ENCODE data around the gene L3MBTL4.
"Not testable (repeated sequence)": the region's sequence is repeated elsewhere in the genome, so short reads cannot be mapped to it uniquely, and the experiment has no call there.

L3MBTL4 gene

DNA sequence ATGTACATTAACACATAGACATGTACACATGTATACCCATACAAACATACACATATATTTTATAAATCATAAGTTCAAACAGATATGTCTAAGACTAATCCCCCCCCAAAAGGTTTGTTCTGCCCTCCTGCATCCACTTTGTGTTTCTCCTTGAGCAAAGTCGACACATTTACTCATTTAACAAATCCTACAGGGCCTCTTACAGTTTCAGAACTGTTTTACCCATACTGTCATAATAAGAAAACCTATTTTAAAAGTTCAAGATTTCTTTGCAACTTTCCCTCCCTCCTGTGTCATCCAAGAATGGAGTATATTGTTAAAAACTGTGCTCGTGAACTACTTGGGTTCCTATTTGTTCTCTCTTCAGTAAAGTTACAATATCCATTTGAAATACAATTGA lies 166.7 kb downstream of the L3MBTL4 start:
- no peak for DNase-seq

GRCh38 chr18:6242004-6242403 lies 172.7 kb downstream of the L3MBTL4 start:
- no peak for DNase-seq

- no peak for DNase-seq
Observed at GRCh38 chr18:6239716-6240115, 175.0 kb downstream of the L3MBTL4 start.

GRCh38 chr18:6236258-6236657 lies 178.5 kb downstream of the L3MBTL4 start:
- DNase-seq, result no peak

DNA sequence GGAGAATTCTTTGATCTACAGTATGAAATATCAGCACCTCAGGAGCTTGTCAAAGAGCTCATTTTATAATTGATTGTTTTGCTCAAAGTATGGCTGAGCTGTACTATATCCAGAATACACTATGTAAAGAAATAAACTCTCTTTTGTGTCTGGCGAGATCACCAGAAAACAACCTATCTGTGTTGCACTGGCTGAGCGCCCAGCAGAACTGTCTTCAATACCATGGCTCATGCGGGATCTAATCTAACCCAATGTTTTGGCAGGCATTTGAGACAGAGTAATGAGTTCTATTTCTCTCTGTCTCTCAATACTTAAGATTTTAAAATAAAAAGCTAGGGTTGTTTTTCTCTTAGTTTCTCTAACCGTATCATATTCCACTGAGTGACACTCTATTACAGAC lies 192.4 kb downstream of the L3MBTL4 start:
- no peak for DNase-seq

GRCh38 chr18:6221602-6222014 lies 193.1 kb downstream of the L3MBTL4 start:
- DNase-seq, result no peak

GRCh38 chr18:6220129-6220528 lies 194.6 kb downstream of the L3MBTL4 start:
- no peak for DNase-seq

DNA sequence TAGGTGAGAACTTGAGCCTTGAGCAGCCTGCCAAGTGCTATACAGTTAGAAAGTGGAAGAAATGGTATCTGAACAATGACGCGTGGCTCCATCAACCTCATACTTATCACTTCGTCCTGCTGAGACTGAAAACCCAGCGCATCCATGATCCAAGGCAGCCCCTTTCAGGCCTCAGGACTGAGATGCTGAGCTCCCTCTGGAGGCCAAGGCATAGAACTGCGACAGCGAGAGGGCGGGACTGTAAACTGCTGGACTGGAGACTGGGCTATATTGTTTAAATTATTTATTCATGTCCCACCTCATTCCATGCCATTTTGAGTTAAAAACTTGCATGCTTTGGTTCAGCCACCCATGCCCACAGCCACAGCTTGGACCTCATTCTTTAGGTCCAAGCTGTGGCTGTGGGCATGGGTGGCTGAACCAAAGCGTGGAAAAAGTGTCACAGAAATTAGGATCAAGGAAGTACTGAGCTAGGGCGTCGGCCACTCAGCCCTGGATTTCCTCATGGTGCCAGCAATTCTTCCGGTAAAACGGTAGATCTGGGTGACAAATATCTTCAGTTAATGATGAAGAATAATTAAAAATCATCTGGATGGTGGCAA lies 195.5 kb downstream of the L3MBTL4 start:
- DNase-seq, result no peak

DNA sequence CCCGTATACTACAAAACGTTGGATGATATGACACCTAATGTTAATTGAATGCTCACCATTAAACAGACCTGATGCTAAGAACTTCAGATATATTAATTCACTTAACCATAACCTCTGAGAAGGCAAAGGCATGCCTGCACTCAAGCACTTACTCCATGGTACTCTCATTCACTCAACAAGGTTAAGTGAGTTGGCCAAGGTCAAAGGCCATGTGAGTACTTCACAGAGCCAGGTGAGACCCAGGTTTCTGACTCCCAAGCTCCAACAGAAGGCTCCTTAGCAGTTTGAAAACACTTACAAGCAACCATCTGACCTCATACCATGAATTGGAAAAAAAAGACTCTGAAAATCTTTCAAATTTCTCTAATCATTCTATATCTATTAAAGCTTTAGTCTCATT lies 198.8 kb downstream of the L3MBTL4 start:
- no peak for DNase-seq

- no peak for DNase-seq
Observed at GRCh38 chr18:6211174-6211504, 203.6 kb downstream of the L3MBTL4 start.

GRCh38 chr18:6210349-6211173 lies 204.2 kb downstream of the L3MBTL4 start:
- DNase-seq, result no peak

GRCh38 chr18:6207941-6208340 lies 206.8 kb downstream of the L3MBTL4 start:
- DNase-seq, result no peak

DNA sequence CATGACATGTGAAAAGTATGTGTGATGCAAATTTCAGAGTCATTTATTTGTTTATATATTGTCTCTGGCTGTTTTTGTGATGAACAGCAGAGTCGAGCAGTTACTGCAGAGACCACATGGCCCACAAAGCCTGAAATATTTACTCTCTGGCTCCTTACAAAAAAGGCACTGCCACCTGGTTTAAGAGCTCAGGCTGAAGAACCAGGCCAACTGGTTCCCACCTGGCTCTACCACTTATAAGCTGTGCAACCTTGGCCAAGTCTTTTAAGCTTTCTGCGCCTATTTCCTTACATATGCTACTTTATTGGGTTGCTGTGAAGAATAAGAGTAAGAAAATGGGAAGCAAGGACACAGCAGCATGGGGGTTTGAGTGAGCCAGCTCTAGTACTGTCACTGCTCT lies 207.6 kb downstream of the L3MBTL4 start:
- no peak for DNase-seq

- DNase-seq, result no peak
Observed at GRCh38 chr18:6205706-6206105, 209.0 kb downstream of the L3MBTL4 start.

- DNase-seq, result no peak
Observed at GRCh38 chr18:6204476-6204875, 210.2 kb downstream of the L3MBTL4 start.

DNA sequence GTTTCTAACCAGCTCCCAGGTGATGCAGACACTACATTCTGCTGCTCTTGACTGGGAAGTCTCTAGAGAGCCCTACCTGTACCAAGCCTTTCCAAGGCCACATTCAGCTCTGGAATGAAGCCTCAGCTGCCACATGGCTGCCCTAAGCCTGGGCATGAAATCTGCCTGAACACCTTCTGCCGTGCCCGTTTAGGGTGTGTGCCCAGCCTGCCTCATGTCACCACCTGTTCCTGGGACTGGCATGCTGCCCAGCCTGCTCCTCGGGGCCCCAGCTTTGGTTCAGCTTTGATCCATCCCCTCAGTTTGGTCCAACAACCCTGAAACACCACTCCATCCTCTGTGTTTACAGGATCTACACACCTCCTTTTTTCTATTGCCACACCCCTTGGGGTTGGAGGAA lies 210.9 kb downstream of the L3MBTL4 start:
- no peak for DNase-seq

DNA sequence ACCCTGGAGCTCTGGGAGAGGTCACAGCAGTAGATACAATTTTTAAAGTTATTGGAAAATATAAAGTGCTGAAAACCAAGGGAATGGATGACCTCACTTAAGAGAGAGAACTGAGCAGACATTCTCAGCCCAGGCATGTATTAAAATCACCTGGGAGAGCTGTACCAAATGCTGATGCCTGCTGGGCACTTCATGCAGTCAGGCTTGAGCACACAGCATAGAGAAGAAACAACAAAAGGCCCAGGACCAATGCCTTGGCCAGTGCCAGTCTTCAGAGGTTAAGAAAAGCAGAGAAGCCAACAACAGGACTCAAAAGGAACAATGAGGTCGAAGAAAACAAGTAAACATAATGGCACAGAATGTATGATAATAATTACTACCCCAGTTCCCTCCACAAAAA lies 211.8 kb downstream of the L3MBTL4 start:
- DNase-seq, result no peak

GRCh38 chr18:6200204-6200774 lies 214.4 kb downstream of the L3MBTL4 start:
- DNase-seq, result no peak

DNA sequence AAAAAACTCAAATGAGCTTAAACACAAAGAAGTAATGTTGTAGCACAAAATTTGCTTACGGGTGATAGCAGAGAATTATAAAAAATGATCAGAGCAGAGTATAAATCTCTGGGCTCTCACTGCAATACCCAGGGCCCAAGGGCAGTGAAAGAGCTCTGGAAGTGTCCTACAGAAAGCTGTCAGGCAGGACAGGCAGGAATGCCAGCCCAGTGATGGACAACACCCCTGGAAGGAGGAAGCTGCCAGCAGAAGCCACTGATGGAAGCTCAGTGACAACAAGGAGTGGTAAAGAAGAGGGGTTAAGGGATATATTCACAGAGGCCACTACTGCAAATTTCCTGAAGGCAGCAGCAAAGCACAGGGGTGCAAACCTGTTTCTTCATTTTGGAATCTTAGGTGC lies 214.9 kb downstream of the L3MBTL4 start:
- no peak for DNase-seq

- DNase-seq, result no peak
Observed at GRCh38 chr18:6198585-6198984, 216.1 kb downstream of the L3MBTL4 start.

- DNase-seq, result no peak
Observed at GRCh38 chr18:6194640-6195039, 220.1 kb downstream of the L3MBTL4 start.

- not testable (repeated sequence) for DNase-seq
Observed at GRCh38 chr18:6185782-6186181, 228.9 kb downstream of the L3MBTL4 start.

DNA sequence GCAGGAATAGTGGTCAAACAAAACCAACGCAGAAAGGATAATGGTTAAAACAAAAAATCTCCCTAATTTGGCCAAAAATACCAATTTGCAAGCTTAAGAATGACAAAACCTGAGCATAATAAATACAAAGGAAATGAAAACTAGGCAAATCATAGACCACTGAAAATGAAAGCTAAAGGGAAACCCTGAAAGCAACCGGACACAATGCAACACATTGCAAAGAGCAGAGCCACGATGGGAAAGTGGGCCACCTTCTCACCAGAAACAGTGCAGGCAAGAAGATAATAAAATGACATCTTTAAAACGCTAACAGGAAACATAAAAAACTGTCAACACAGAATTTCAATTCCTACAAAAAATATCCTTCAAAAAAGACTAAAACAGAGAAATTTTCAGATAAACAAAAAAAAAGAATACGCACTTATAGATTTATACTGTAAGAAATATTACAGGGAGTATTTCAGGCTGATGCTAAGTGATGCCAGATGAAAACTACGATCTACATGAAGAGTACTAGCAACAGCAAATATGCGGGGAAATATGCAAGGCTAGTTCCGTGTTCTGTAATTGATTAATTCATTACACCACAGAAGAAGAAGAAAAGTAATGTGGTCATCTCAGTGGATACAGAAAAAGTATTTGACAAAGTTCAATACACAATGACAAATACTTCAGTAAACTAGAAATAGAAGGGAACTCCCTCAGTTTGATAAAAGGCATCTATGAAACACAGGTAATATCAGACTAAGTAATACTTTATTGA lies 239.5 kb downstream of the L3MBTL4 start:
- DNase-seq, result no peak

DNA sequence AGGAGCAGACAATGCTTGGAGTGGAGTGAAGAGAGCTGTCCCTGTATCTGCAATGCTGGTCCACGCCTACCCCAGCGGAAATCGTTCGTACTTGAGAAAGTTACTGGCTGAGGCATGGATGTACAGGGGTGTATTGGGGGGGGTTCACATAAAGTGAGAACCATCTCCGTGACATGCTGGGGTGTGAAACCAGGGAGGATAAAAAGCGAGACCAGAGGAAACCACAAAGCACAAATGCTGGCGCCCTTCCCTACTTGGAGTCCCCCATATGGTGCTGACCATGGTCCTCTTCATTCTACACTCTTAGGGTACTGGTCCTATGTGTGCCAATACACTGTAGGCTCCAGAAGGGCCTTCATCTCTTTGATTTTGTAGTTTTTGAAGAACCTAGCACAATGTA lies 244.1 kb downstream of the L3MBTL4 start:
- no peak for DNase-seq
